Coronary artery (tissue), 2 donors: Measurements from ENCODE around the gene NOLC1.
A peak's percentile ranks its signal among the peaks of the same experiment; 100 is the strongest.

Source experiments
- DNase-seq: peaks from one replicate; pipeline ENCODE4 v3.0.0-alpha.2; 2017; ENCODE audit warnings: low spot score
- H3K27ac ChIP-seq, 2 donors: fragments of 200-600 bp; sonication (generic); one replicate each; pipeline ENCODE4 v1.5.1; 2016 to 2019
- H3K4me3 ChIP-seq: fragments of 200-600 bp; sonication (generic); 2 replicates; pipeline ENCODE4 v1.5.1; 2016; ENCODE audit warnings: mild to moderate bottlenecking, moderate library complexity
- TF ChIP-seq, protein P1 (sequence below): fragments of 200-600 bp; sonication (generic); IDR thresholded peaks from one replicate; pipeline ENCODE4 v1.5.1; 2019; ENCODE audit warnings: antibody characterized with exemption

Gene NOLC1

DNA sequence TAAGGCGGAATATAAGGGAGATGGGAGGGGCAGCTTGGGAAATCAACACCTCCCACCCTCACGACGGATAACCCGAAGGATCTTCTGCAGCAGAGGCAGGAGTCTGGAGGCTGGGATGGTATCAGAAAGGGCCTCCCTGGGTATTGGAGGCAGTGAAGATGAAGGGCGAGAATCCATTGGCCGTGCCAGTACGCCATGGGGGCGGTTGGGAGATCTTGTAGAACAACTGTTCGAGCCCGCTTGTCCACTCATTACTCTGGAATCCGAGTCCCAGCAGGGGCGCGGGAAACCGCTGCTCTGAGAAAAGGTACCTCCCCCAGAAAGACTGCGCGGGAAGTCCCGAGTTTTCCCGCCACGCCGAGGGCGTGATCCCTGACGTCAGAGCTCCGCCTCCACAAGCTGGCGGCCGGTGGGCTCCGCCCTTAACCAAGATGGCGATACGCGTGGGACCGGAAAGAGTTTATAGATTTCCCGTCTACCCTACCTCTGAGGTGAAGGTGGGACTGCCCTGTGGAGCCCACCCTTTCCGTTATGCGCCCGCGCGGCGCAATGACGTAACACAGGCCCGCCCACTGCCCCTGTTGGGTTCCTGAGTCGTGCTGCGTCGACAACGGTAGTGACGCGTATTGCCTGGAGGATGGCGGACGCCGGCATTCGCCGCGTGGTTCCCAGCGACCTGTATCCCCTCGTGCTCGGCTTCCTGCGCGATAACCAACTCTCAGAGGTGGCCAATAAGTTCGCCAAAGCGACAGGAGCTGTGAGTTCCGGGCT is at the start of gene NOLC1:
NOLC1 (plus strand) TSS at position 616 of the 771 bp plus-strand sequence; CDS start at position 638, 22 bp downstream.
- DNase-seq: peak; percentile 99
- Histone ChIP-seq H3K27ac (peak within 1 kb of the TSS; percentile 72 to 92), H3K4me3 (peak within 1 kb of the TSS; percentile 96)
- TF ChIP-seq, protein P1, sequence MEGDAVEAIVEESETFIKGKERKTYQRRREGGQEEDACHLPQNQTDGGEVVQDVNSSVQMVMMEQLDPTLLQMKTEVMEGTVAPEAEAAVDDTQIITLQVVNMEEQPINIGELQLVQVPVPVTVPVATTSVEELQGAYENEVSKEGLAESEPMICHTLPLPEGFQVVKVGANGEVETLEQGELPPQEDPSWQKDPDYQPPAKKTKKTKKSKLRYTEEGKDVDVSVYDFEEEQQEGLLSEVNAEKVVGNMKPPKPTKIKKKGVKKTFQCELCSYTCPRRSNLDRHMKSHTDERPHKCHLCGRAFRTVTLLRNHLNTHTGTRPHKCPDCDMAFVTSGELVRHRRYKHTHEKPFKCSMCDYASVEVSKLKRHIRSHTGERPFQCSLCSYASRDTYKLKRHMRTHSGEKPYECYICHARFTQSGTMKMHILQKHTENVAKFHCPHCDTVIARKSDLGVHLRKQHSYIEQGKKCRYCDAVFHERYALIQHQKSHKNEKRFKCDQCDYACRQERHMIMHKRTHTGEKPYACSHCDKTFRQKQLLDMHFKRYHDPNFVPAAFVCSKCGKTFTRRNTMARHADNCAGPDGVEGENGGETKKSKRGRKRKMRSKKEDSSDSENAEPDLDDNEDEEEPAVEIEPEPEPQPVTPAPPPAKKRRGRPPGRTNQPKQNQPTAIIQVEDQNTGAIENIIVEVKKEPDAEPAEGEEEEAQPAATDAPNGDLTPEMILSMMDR: no peak

DNA sequence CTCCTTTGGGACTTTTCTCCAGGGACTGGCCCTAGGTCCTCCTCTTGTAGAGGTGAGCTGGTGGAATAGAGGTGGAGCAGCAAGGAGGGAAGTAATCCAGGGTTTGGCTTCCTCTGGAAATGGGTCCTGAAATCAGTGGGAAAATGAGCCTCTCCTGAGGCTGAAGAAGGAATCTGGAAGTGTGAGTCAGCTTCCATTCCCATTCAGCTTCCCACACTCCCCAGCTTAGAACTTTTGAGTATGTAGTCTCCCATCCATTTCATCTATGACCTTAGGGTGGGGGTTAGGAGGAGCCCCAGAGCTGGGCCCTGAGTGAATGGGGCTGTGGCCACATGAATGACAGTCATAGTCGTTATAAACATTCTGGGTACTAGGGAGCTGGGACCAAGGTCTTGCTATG is 49.8 kb upstream of the NOLC1 start:
- TF ChIP-seq, protein P1: no peak
- Histone ChIP-seq H3K27ac (no peak overlapping the region), H3K4me3 (no peak overlapping the region)
- no peak for DNase-seq

DNA sequence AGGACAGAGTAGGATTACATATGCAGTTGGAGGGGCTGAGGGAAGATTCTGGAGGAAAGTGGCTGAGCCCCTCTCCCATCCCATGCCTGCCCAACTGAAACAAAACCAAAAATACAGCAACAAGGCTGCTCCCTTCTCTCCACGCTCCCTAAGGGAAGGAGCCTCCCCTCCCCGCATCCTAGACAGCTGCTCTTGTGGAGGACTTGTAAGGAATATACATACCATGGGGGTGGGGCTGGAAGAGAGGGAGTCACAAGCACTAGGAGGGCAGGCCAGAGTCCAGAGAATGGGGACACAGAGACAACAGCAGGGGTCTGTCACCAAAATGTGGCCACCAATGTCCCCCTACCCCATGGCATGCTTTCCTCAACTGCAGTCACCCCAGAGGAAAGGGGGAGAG is 45.2 kb upstream of the NOLC1 start:
- Histone ChIP-seq H3K4me3 (no peak overlapping the region), H3K27ac (no peak overlapping the region)
- TF ChIP-seq, protein P1: no peak
- no peak for DNase-seq

DNA sequence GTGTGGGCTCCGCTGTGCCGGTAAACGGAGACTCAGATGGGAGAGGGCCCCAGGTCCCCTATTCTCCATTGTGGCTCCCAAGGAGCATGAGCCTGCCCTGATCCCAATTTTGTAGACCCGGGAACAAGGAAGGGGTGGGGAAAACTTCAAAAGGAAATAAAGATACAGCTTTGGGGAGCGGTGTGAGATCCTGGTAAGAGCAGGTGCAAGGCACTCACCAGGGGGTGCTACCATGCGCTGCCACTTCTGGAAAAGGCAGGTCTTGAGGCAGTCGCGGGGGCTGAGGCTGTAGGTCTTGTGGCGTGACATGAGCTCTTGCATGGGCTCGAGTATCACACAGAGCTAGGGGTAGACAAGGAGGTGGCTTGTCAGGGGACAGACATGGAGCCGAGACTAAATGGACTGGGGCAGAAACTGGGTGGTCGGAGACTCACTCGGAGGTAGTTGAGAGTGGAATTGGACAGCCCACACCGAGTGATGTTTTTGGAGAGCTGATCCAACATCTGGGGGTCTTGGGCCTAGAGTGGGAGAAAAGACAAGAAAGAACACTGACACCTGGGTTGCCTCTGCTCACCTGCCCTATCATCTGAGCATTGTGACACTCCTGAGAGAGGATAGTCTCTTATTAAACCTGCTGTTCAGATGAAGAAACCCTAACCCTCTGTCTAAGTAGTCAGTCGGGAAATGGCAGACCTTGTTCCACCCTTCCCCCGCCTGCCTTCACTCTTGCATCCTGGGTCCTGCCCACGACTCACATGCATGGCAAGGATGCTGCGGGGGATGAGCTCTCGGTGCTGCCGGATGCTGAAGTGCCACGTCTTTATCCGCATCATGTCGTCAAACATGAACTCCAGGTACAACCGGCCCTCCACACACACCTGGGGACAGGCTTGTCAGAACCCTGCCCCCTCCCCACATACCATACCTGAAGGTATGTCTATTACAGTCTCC is 42.7 kb upstream of the NOLC1 start:
- no peak for DNase-seq
- H3K4me3 ChIP-seq: no peak overlapping the region
- H3K27ac ChIP-seq: no peak overlapping the region
- TF ChIP-seq, protein P1: no peak

DNA sequence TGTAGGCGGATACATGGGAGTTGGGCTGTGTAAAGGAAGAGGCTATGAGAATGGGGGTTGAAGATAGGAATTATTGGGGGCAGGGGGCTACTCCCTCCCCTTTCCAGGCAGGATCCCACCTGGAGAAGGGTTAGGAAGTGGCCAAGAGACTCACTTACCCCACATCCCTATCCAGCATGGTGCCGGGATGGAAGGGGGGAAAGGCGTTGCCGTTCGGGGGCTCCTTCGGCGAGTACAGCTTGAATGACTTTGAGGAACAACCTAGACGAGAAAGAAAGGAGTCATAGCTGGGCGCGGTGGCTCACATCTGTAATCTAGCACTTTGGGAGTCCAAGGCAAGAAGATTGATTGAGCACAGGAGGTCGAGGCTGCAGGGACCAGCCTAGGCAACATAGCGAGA is 40.9 kb upstream of the NOLC1 start:
- TF ChIP-seq, protein P1: no peak
- H3K4me3 ChIP-seq: no peak overlapping the region
- DNase-seq: no peak
- H3K27ac ChIP-seq: no peak overlapping the region

DNA sequence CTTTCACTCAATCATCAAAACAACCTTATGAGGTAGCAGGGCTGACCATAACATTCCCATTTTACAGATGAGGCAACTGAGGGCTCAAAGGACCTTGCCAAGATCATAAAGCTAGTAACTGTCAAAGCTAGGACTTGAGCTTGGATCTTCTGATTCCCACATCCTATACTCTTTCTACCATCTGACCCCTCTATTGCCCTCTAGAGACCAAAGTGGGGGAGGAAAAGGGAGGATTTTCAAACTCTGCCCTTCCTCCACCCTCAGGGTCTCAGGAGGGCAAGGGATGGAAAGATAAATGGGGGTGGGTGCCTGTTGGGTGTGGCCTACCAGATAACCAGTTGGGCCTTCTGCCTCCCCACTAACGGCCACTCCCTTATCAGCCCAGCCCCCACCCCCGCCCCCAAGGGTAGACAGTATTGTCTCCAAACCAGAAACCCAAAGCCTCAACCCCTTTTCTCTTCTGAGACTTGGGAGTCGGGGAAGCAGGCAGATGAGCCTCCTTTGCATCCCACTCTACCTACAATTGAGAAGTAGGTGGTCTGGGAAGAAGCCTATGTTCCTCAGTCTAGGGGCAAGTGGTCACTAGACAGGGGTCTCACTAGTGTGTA is 39.9 kb upstream of the NOLC1 start:
- Histone ChIP-seq H3K27ac (no peak overlapping the region), H3K4me3 (no peak overlapping the region)
- DNase-seq: no peak
- TF ChIP-seq, protein P1: no peak
